Mucosa of descending colon (tissue), 3 donors: ENCODE results near the gene CSNK2A3. TPM values are rescaled to one million over a fixed set of nuclear protein-coding genes. Genes with fewer than 3 reads are reported as not detected.
A peak's percentile ranks its signal among the peaks of the same experiment; 100 is the strongest.
"Not testable (repeated sequence)": the region's sequence is repeated elsewhere in the genome, so short reads cannot be mapped to it uniquely, and the experiment has no call there.

Source experiments
- ATAC-seq: fragments of 200-7000 bp; cut with Tn5 transposase; one replicate; pipeline ENCODE4 v1.9.1; 2020; ENCODE audit warnings: mild to moderate bottlenecking, moderate library complexity
- DNase-seq, 3 donors: peaks; one replicate each; pipeline ENCODE4 v3.0.0-alpha.2; 2020
- H3K36me3 ChIP-seq: fragments of 200-600 bp; one replicate; pipeline ENCODE4 v1.8.0; 2021; ENCODE audit warnings: low read depth, mild to moderate bottlenecking
- H3K4me1 ChIP-seq: fragments of 200-600 bp; one replicate; pipeline ENCODE4 v1.8.0; 2021; ENCODE audit warnings: low read depth, mild to moderate bottlenecking
- H3K4me3 ChIP-seq: fragments of 200-600 bp; one replicate; pipeline ENCODE4 v1.8.0; 2021; ENCODE audit warnings: mild to moderate bottlenecking
- H3K9me3 ChIP-seq: fragments of 200-600 bp; one replicate; pipeline ENCODE4 v1.8.0; 2021; ENCODE audit warnings: mild to moderate bottlenecking
- CTCF ChIP-seq: fragments of 200-600 bp; IDR thresholded peaks from one replicate; pipeline ENCODE4 v1.8.0; 2022; ENCODE audit warnings: antibody characterized with exemption, mild to moderate bottlenecking
- intact Hi-C, 2 donors: fragments of 100-400 bp; cut with DNase I in 1 of 2; cut with micrococcal nuclease in 1 of 2; formaldehyde crosslinking; loops; one replicate each; pipeline versions ENCODE4 v1.11.0 to v1.11.1; 2022; cut with DNase I, micrococcal nuclease
- total RNA-seq, 3 donors: library from RNA; stranded (reverse); fragmentation: NEBNext Ultra II Directional in 2 of 3; extraction: Animal tissue kit (Norgen Biotek cat#: 25700) in 2 of 3; gene quantifications; one replicate each; pipeline versions ENCODE4 v1.2.1 to v1.2.4, GENCODE V29; 2021 to 2023
- donor health status: DM: no; HTN: no; CAD: no; lungs with moderate emphysema.
- donor health status: DM: no; HTN: no; CAD: no.
- donor health status: DM: no; HTN: yes; CAD: no.

Gene CSNK2A3
- total RNA-seq, 3 donors from 2014 or later, result 0.43 to 2.1 TPM; not detected in 1

- intact Hi-C loops, result no loop called here
- TF ChIP-seq CTCF, result no peak
- Histone ChIP-seq H3K4me3 (no peak overlapping the region), H3K36me3 (no peaks in the 10 kb centered on the region), H3K4me1 (no peaks in the 10 kb centered on the region), H3K9me3 (no peaks in the 10 kb centered on the region)
- no peak for DNase-seq
- ATAC-seq, result no peak
These were observed 17.9 kb upstream of the CSNK2A3 start for GRCh38 chr11:11370962-11371303.

GRCh38 chr11:11370255-11370961, 17.4 kb upstream of the CSNK2A3 start:
- no peak for ATAC-seq
- Histone ChIP-seq H3K4me1 (no peaks in the 10 kb centered on the region), H3K9me3 (no peaks in the 10 kb centered on the region), H3K36me3 (no peaks in the 10 kb centered on the region), H3K4me3 (no peak overlapping the region)
- intact Hi-C loops, result no loop called here
- no peak for TF ChIP-seq CTCF
- no peak for DNase-seq

DNA sequence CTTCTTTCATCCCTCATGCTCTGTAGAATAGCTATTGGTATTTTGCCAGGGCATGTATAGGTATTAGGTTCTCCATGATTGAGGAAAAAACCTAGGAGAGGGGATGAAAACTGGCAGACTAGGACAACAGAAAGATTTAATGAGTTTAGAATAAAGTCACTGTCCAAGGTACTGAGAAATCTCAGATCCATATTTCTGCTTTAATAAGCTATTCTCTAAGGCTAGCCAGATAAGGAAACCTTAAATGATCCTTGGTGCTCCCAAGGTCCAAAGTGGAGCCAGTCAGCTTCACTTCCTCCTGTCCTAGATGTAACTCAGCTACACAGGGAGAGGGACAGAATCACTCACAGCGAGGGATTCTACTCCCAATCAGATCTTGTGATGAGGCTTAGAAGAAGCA, 13.7 kb upstream of the CSNK2A3 start:
- Histone ChIP-seq H3K4me3 (no peak overlapping the region), H3K36me3 (no peaks in the 10 kb centered on the region), H3K9me3 (no peaks in the 10 kb centered on the region), H3K4me1 (no peaks in the 10 kb centered on the region)
- intact Hi-C loops, result no loop called here
- no peak for TF ChIP-seq CTCF
- ATAC-seq (no peak), DNase-seq (no peak)

GRCh38 chr11:11363674-11364073, 10.6 kb upstream of the CSNK2A3 start:
- intact Hi-C loops, result no loop called here
- no peaks in the 10 kb centered on the region for H3K9me3 ChIP-seq
- H3K36me3 ChIP-seq, result no peaks in the 10 kb centered on the region
- H3K4me3 ChIP-seq, result no peak overlapping the region
- no peak for TF ChIP-seq CTCF
- no peaks in the 10 kb centered on the region for H3K4me1 ChIP-seq
- DNase-seq (no peak), ATAC-seq (no peak)

- ATAC-seq, result no peak
- Histone ChIP-seq H3K9me3 (no peaks in the 10 kb centered on the region), H3K36me3 (no peaks in the 10 kb centered on the region), H3K4me3 (no peak overlapping the region), H3K4me1 (no peaks in the 10 kb centered on the region)
- no peak for TF ChIP-seq CTCF
- intact Hi-C loops, result no loop called here
- DNase-seq, result no peak
These were observed 6.6 kb upstream of the CSNK2A3 start for GRCh38 chr11:11359611-11360010.

- intact Hi-C loops, result no loop called here
- Histone ChIP-seq H3K4me3 (no peak overlapping the region), H3K9me3 (no peaks in the 10 kb centered on the region), H3K4me1 (no peaks in the 10 kb centered on the region), H3K36me3 (no peaks in the 10 kb centered on the region)
- ATAC-seq (peak; percentile 21), DNase-seq (no peak)
- no peak for TF ChIP-seq CTCF
These were observed 3.8 kb upstream of the CSNK2A3 start for GRCh38 chr11:11356842-11357241.

DNA sequence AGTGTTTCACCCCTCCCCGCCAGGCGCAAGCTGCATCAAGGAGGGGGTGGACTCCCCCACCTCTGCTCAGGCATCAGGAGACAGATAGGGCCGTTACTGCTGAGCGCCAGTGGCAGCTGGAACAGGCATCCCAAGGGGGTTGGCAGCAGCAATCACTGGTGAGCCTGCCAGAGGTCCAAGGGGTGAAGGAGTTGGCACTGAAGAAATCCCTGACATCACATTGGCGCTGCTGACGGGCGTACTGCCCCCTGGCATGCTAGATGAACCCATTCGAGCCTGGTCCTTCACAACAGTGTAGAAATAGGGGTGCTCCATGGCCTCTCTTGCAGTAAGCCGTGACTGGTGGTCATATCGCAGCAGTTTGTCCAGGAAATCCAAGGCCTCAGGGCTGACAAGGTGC, 1.2 kb downstream of the CSNK2A3 start:
- ATAC-seq, DNase-seq, H3K36me3 ChIP-seq, H3K4me3 ChIP-seq, H3K9me3 ChIP-seq, intact Hi-C loops, H3K4me1 ChIP-seq: not testable (repeated sequence)
